HEK293 (cell line): ENCODE data around the gene MTF2.
A peak's percentile ranks its signal among the peaks of the same experiment; 100 is the strongest.

ENCODE experiments used
- CTCF ChIA-PET: fragments of 350-600 bp; formaldehyde crosslinking; extraction: SDS; loops from one replicate; lab custom pipeline; 2021; ENCODE audit warnings: antibody characterized with exemption; lab: Yijun Ruan, JAX
- POLR2A ChIA-PET: fragments of 300-600 bp; formaldehyde crosslinking; extraction: SDS; loops from one replicate; lab custom pipeline; 2020; ENCODE audit warnings: antibody characterized with exemption, inconsistent platforms; lab: Yijun Ruan, JAX
- H3K27ac ChIP-seq: fragments of 200-500 bp; sonication (Bioruptor generic); 2 replicates; pipeline ENCODE4 v1.5.1; 2014; ENCODE audit warnings: low read depth, low read length, control low read depth, inconsistent platforms; ENCODE audit errors: extremely low read depth
- H3K36me3 ChIP-seq, 2 experiments: fragments of 200-500 bp in 1 of 2; sonication (Bioruptor generic) in 1 of 2; 1 replicate in 1 of 2; 2 replicates in 1 of 2; pipeline ENCODE4 v1.5.1; 2014 to 2017; ENCODE audit warnings: inconsistent platforms in 2 of 2, low read length in 2 of 2; ENCODE audit not compliant: control insufficient read depth in 2 of 2, insufficient read depth in 1 of 2
- H3K4me1 ChIP-seq: fragments of 200-500 bp; sonication (Bioruptor generic); 2 replicates; pipeline ENCODE4 v1.5.1; 2014; ENCODE audit warnings: mild to moderate bottlenecking, low read length, inconsistent platforms; ENCODE audit not compliant: control insufficient read depth, insufficient read depth
- H3K4me3 ChIP-seq: 2 replicates; pipeline ENCODE4 v1.5.1; 2011; ENCODE audit warnings: low read depth, mild to moderate bottlenecking, control low read depth, low read length, moderate library complexity
- H3K9me3 ChIP-seq: fragments of 200-500 bp; sonication (Bioruptor generic); 2 replicates; pipeline ENCODE4 v1.5.1; 2014; ENCODE audit warnings: low read depth, low read length, inconsistent platforms; ENCODE audit not compliant: control insufficient read depth, insufficient read depth
- BCL11A ChIP-seq: fragments of 450-650 bp; formaldehyde crosslinking; IDR thresholded peaks from 2 replicates; pipeline ENCODE4 v1.5.1; 2016; ENCODE audit warnings: low read depth, missing biosample characterization, missing genetic modification characterization
- MYNN ChIP-seq: fragments of 450-650 bp; formaldehyde crosslinking; IDR thresholded peaks from 2 replicates; pipeline ENCODE4 v1.5.1; 2016; ENCODE audit warnings: missing biosample characterization, missing genetic modification characterization, borderline replicate concordance
- RBAK ChIP-seq: fragments of 450-650 bp; formaldehyde crosslinking; IDR thresholded peaks from 2 replicates; pipeline ENCODE4 v1.5.1; 2016; ENCODE audit warnings: missing biosample characterization, missing genetic modification characterization
- ZNF175 ChIP-seq: fragments of 450-650 bp; formaldehyde crosslinking; IDR thresholded peaks from 2 replicates; pipeline ENCODE4 v1.5.1; 2016; ENCODE audit warnings: missing biosample characterization, missing genetic modification characterization
- ZNF239 ChIP-seq: fragments of 450-650 bp; formaldehyde crosslinking; IDR thresholded peaks from 2 replicates; pipeline ENCODE4 v1.5.1; 2016; ENCODE audit warnings: missing biosample characterization, missing genetic modification characterization
- ZNF266 ChIP-seq: fragments of 450-650 bp; formaldehyde crosslinking; IDR thresholded peaks from 2 replicates; pipeline ENCODE4 v1.5.1; 2016; ENCODE audit warnings: missing biosample characterization, missing genetic modification characterization, low read depth
- ZNF324 ChIP-seq: fragments of 450-650 bp; formaldehyde crosslinking; IDR thresholded peaks from 2 replicates; pipeline ENCODE4 v1.5.1; 2016; ENCODE audit warnings: missing biosample characterization, missing genetic modification characterization
- ZNF350 ChIP-seq: fragments of 450-650 bp; formaldehyde crosslinking; IDR thresholded peaks from 2 replicates; pipeline ENCODE4 v1.5.0; 2017; ENCODE audit warnings: missing biosample characterization, mild to moderate bottlenecking, missing genetic modification characterization
- ZNF354C ChIP-seq: fragments of 450-650 bp; formaldehyde crosslinking; IDR thresholded peaks from 2 replicates; pipeline ENCODE4 v1.5.1; 2016; ENCODE audit warnings: missing biosample characterization, missing genetic modification characterization, low read depth, borderline replicate concordance
- ZNF529 ChIP-seq: fragments of 450-650 bp; formaldehyde crosslinking; IDR thresholded peaks from 2 replicates; pipeline ENCODE4 v1.5.1; 2017; ENCODE audit warnings: missing genetic modification characterization, missing biosample characterization; ENCODE audit not compliant: insufficient replicate concordance
- ZNF544 ChIP-seq: fragments of 450-650 bp; formaldehyde crosslinking; IDR thresholded peaks from 2 replicates; pipeline ENCODE4 v1.5.0; 2017; ENCODE audit warnings: missing biosample characterization, missing genetic modification characterization
- ZNF549 ChIP-seq: fragments of 450-650 bp; IDR thresholded peaks from 2 replicates; pipeline ENCODE4 v1.5.1; 2018; ENCODE audit warnings: missing biosample characterization, missing genetic modification characterization, mild to moderate bottlenecking, inconsistent platforms, moderate library complexity
- ZNF560 ChIP-seq: fragments of 450-650 bp; formaldehyde crosslinking; IDR thresholded peaks from 2 replicates; pipeline ENCODE4 v1.5.1; 2017; ENCODE audit warnings: missing biosample characterization, missing genetic modification characterization, borderline replicate concordance
- ZNF600 ChIP-seq: fragments of 450-650 bp; formaldehyde crosslinking; IDR thresholded peaks from 2 replicates; pipeline ENCODE4 v1.5.1; 2016; ENCODE audit warnings: missing biosample characterization, missing genetic modification characterization
- ZNF610 ChIP-seq: fragments of 450-650 bp; formaldehyde crosslinking; IDR thresholded peaks from 2 replicates; pipeline ENCODE4 v1.5.1; 2016; ENCODE audit warnings: missing biosample characterization, missing genetic modification characterization, borderline replicate concordance
- ZNF837 ChIP-seq: fragments of 450-650 bp; formaldehyde crosslinking; IDR thresholded peaks from 2 replicates; pipeline ENCODE4 v1.5.1; 2016; ENCODE audit warnings: missing biosample characterization, missing genetic modification characterization
- TF ChIP-seq, protein P1 (sequence below): fragments of 450-650 bp; formaldehyde crosslinking; IDR thresholded peaks from 2 replicates; pipeline ENCODE4 v1.5.1; 2016; ENCODE audit warnings: missing biosample characterization, missing genetic modification characterization
- TF ChIP-seq, protein P2 (sequence below): IDR thresholded peaks from 2 replicates; pipeline ENCODE4 v1.6.1; 2011; ENCODE audit warnings: mild to moderate bottlenecking, low read depth, low read length, borderline replicate concordance
- TF ChIP-seq, protein P3 (sequence below): fragments of 450-650 bp; formaldehyde crosslinking; IDR thresholded peaks from 2 replicates; pipeline ENCODE4 v1.5.1; 2017; ENCODE audit warnings: missing biosample characterization, mild to moderate bottlenecking, missing genetic modification characterization, moderate library complexity
- TF ChIP-seq, protein P4 (sequence below): fragments of 450-650 bp; formaldehyde crosslinking; IDR thresholded peaks from 2 replicates; pipeline ENCODE4 v1.5.1; 2016; ENCODE audit warnings: missing biosample characterization, missing genetic modification characterization
- TF ChIP-seq, protein P5 (sequence below): fragments of 450-650 bp; formaldehyde crosslinking; IDR thresholded peaks from 2 replicates; pipeline ENCODE4 v1.5.1; 2016; ENCODE audit warnings: missing biosample characterization, missing genetic modification characterization, borderline replicate concordance

Gene MTF2

DNA sequence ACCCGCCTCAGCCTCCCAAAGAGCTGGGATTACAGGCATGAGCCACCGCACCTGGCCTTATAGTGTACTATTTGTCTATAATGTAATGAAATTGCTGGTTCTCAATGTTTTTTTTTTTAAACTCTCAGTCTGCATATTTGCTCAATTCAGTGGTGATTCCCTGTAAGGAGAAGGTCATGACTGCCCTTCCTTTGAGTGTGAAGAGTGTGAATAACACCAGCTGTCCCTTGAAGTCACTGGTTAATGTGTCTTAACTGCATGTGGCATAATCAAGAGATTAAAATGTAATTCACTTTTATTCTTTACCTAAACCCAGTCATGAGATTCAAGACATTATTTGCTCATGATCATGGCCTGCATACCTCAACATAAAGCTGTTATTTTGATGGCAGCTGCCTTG lies 30.5 kb downstream of the MTF2 start:
- H3K27ac ChIP-seq: no peak overlapping the region
- TF ChIP-seq ZNF354C (no peak), ZNF239 (tag by site-specific recombination) (no peak), ZNF324 (tag by site-specific recombination) (no peak), ZNF266 (tag by site-specific recombination) (no peak)
- TF ChIP-seq, protein P1, sequence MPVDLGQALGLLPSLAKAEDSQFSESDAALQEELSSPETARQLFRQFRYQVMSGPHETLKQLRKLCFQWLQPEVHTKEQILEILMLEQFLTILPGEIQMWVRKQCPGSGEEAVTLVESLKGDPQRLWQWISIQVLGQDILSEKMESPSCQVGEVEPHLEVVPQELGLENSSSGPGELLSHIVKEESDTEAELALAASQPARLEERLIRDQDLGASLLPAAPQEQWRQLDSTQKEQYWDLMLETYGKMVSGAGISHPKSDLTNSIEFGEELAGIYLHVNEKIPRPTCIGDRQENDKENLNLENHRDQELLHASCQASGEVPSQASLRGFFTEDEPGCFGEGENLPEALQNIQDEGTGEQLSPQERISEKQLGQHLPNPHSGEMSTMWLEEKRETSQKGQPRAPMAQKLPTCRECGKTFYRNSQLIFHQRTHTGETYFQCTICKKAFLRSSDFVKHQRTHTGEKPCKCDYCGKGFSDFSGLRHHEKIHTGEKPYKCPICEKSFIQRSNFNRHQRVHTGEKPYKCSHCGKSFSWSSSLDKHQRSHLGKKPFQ (tag by site-specific recombination): peak; percentile 80
- peaks cover 7 to 35% of the 10 kb centered on the region in 2 experiments; a peak in 2 of 3 replicates for H3K36me3 ChIP-seq
- H3K4me3 ChIP-seq: no peak overlapping the region
- H3K4me1 ChIP-seq: no peaks in the 10 kb centered on the region
- no peaks in the 10 kb centered on the region for H3K9me3 ChIP-seq
- POLR2A ChIA-PET: interaction anchor here (0.8 kb wide), 1 partner anchor 31 kb away, joined by 3 read pairs; no protein-coding TSS in a partner anchor
- CTCF ChIA-PET: interaction anchor here (0.8 to 1.5 kb wide), 2 partner anchors 10 to 48 kb away, joined by 4 to 5 read pairs; no protein-coding TSS in a partner anchor

DNA sequence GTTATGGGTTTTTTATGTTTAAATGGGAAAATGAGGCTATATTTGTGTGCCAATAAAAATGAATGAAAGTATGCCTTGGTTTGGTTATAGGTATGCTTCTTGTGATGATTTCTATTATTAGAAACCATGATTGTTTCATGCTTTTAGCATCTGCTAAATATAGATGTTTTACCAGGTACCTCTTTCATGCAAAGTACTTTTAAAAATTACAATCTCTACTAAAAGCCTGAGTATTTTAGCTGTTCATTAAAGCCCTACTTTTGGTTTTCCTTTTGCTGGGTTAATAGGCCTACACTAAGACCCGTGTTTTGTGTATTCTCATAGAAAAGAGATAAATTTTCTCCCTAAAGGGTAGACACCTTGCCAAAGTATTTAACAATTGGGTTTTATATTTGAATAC lies 32.0 kb downstream of the MTF2 start:
- H3K27ac ChIP-seq: no peak overlapping the region
- POLR2A ChIA-PET: no interaction called here
- H3K36me3 ChIP-seq: peaks cover 20 to 36% of the 10 kb centered on the region in 2 experiments
- TF ChIP-seq ZNF175 (tag by site-specific recombination): no peak
- TF ChIP-seq, protein P2, sequence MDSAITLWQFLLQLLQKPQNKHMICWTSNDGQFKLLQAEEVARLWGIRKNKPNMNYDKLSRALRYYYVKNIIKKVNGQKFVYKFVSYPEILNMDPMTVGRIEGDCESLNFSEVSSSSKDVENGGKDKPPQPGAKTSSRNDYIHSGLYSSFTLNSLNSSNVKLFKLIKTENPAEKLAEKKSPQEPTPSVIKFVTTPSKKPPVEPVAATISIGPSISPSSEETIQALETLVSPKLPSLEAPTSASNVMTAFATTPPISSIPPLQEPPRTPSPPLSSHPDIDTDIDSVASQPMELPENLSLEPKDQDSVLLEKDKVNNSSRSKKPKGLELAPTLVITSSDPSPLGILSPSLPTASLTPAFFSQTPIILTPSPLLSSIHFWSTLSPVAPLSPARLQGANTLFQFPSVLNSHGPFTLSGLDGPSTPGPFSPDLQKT: no peak
- TF ChIP-seq, protein P3, sequence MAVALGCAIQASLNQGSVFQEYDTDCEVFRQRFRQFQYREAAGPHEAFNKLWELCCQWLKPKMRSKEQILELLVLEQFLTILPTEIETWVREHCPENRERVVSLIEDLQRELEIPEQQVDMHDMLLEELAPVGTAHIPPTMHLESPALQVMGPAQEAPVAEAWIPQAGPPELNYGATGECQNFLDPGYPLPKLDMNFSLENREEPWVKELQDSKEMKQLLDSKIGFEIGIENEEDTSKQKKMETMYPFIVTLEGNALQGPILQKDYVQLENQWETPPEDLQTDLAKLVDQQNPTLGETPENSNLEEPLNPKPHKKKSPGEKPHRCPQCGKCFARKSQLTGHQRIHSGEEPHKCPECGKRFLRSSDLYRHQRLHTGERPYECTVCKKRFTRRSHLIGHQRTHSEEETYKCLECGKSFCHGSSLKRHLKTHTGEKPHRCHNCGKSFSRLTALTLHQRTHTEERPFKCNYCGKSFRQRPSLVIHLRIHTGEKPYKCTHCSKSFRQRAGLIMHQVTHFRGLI: no peak
- no peak for TF ChIP-seq ZNF610 (tag by site-specific recombination)
- TF ChIP-seq ZNF600 (tag by site-specific recombination): no peak
- TF ChIP-seq ZNF544 (tag by site-specific recombination): no peak
- TF ChIP-seq, protein P4, sequence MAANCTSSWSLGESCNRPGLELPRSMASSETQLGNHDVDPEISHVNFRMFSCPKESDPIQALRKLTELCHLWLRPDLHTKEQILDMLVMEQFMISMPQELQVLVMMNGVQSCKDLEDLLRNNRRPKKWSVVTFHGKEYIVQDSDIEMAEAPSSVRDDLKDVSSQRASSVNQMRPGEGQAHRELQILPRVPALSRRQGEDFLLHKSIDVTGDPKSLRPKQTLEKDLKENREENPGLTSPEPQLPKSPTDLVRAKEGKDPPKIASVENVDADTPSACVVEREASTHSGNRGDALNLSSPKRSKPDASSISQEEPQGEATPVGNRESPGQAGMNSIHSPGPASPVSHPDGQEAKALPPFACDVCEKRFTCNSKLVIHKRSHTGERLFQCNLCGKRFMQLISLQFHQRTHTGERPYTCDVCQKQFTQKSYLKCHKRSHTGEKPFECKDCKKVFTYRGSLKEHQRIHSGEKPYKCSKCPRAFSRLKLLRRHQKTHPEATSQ (tag by site-specific recombination): no peak
- TF ChIP-seq, protein P5, sequence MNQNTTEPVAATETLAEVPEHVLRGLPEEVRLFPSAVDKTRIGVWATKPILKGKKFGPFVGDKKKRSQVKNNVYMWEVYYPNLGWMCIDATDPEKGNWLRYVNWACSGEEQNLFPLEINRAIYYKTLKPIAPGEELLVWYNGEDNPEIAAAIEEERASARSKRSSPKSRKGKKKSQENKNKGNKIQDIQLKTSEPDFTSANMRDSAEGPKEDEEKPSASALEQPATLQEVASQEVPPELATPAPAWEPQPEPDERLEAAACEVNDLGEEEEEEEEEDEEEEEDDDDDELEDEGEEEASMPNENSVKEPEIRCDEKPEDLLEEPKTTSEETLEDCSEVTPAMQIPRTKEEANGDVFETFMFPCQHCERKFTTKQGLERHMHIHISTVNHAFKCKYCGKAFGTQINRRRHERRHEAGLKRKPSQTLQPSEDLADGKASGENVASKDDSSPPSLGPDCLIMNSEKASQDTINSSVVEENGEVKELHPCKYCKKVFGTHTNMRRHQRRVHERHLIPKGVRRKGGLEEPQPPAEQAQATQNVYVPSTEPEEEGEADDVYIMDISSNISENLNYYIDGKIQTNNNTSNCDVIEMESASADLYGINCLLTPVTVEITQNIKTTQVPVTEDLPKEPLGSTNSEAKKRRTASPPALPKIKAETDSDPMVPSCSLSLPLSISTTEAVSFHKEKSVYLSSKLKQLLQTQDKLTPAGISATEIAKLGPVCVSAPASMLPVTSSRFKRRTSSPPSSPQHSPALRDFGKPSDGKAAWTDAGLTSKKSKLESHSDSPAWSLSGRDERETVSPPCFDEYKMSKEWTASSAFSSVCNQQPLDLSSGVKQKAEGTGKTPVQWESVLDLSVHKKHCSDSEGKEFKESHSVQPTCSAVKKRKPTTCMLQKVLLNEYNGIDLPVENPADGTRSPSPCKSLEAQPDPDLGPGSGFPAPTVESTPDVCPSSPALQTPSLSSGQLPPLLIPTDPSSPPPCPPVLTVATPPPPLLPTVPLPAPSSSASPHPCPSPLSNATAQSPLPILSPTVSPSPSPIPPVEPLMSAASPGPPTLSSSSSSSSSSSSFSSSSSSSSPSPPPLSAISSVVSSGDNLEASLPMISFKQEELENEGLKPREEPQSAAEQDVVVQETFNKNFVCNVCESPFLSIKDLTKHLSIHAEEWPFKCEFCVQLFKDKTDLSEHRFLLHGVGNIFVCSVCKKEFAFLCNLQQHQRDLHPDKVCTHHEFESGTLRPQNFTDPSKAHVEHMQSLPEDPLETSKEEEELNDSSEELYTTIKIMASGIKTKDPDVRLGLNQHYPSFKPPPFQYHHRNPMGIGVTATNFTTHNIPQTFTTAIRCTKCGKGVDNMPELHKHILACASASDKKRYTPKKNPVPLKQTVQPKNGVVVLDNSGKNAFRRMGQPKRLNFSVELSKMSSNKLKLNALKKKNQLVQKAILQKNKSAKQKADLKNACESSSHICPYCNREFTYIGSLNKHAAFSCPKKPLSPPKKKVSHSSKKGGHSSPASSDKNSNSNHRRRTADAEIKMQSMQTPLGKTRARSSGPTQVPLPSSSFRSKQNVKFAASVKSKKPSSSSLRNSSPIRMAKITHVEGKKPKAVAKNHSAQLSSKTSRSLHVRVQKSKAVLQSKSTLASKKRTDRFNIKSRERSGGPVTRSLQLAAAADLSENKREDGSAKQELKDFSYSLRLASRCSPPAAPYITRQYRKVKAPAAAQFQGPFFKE (tag by site-specific recombination): no peak
- TF ChIP-seq ZNF529: no peak
- no peak for TF ChIP-seq ZNF560 (tag by site-specific recombination)
- TF ChIP-seq RBAK: no peak
- no peak for TF ChIP-seq ZNF837 (tag by site-specific recombination)
- TF ChIP-seq ZNF350 (tag by site-specific recombination): no peak
- TF ChIP-seq MYNN (tag by site-specific recombination): no peak
- TF ChIP-seq BCL11A (tag by site-specific recombination): no peak
- TF ChIP-seq ZNF549 (tag by site-specific recombination): no peak
- CTCF ChIA-PET: interaction anchor here (1.5 kb wide), 1 partner anchor 9 kb away, joined by 4 read pairs; no protein-coding TSS in a partner anchor
- no peaks in the 10 kb centered on the region for H3K9me3 ChIP-seq
- no peaks in the 10 kb centered on the region for H3K4me1 ChIP-seq
- no peak overlapping the region for H3K4me3 ChIP-seq
